ENCODE measurements around the gene SIL1. TPM values are rescaled to one million over a fixed set of nuclear protein-coding genes. Genes with fewer than 3 reads are reported as not detected.

SIL1 gene
- polyA plus RNA-seq, 2 of the 4 experiments (the other 2 are of a cell fraction): 27.6 to 45.5 TPM

DNA sequence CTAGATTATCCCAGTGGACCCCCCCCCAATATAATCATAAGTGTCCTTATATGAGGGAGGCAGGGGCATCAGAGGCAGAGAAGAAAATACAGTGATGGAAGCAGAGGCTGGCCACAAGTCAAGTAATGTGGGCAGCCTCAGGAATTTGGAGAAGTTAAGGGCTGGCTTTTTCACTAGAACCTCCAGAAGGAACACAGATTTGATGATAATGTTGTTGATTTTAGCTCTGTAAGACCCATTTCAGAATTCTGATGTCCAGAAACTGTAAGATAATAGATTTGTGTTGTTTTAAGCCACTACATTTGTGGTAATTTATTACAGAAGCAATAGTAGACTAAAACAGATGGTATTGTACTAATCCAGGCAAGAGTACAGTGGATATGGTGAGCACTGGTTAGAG lies 286.7 kb downstream of the SIL1 start:
- ChIA-PET POLR2A (no interaction called here), CTCF (no interaction called here)

DNA sequence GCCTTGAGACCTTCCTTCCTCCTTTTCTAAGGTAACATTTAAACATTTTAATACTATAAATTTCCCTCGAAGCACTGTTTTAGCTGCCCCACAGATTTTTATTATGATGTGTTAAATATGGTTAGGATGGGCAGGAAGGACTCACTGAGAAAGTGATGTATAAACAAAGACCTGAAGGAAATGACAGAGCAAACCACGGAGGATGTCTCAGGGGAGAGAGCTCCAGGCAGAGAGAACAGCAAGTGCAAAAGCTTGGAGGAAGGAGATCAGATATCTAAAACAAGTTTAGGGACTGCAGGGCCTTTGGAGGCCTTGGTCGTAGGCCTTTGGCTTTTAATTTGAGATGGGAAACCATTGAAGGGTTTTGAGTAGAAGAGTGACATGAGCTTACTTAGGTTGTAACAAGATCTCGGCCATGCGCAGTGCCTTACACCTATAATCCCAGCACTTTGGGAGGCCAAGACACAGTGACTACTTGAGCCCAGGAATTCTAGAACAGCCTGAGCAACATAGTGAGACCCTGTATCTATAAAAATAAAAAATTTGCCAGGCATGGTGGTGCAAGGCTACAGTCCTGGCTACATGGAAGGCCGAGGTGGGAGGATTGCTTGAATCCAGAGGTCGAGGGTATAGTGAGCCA lies 287.5 kb downstream of the SIL1 start:
- no peak for TF ChIP-seq JUNB (IDR thresholded peaks at IDR 0.05)
- TF ChIP-seq, protein P1, sequence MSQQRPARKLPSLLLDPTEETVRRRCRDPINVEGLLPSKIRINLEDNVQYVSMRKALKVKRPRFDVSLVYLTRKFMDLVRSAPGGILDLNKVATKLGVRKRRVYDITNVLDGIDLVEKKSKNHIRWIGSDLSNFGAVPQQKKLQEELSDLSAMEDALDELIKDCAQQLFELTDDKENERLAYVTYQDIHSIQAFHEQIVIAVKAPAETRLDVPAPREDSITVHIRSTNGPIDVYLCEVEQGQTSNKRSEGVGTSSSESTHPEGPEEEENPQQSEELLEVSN (IDR thresholded peaks at IDR 0.05; ENCODE audit: borderline replicate concordance, low read depth): no peak
- TF ChIP-seq CBX2 (IDR thresholded peaks at IDR 0.05; ENCODE audit: borderline replicate concordance, low read depth): no peak
- no peak for TF ChIP-seq FOSL2 (IDR thresholded peaks at IDR 0.05)
- no peak for TF ChIP-seq FOSL2 (CRISPR knock-in tag; IDR thresholded peaks at IDR 0.05)
- TF ChIP-seq HDAC2 (IDR thresholded peaks at IDR 0.05): no peak
- TF ChIP-seq RNF2 (IDR thresholded peaks at IDR 0.05; ENCODE audit: borderline replicate concordance, low read depth): no peak
- no peak for TF ChIP-seq POLR2AphosphoS2 (conservative IDR thresholded peaks at IDR 0.05; ENCODE audit: low read length)
- TF ChIP-seq POLR2A (IDR thresholded peaks at IDR 0.05; ENCODE audit: low read length): no peak
- no peak for TF ChIP-seq TP53 (CRISPR knock-in tag; IDR thresholded peaks at IDR 0.05)
- no peak for TF ChIP-seq CBX8 (IDR thresholded peaks at IDR 0.05)
- TF ChIP-seq SREBF2 (IDR thresholded peaks at IDR 0.05): no peak
- no peak for TF ChIP-seq NFE2L2 (conservative IDR thresholded peaks at IDR 0.05; ENCODE audit: low read length)
- TF ChIP-seq, protein P2, sequence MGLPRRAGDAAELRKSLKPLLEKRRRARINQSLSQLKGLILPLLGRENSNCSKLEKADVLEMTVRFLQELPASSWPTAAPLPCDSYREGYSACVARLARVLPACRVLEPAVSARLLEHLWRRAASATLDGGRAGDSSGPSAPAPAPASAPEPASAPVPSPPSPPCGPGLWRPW (IDR thresholded peaks at IDR 0.05): no peak
- no peak for TF ChIP-seq USF2 (IDR thresholded peaks at IDR 0.05)
- TF ChIP-seq NPAS2 (CRISPR knock-in tag; IDR thresholded peaks at IDR 0.05; ENCODE audit: borderline replicate concordance): no peak
- TF ChIP-seq BHLHE40 (IDR thresholded peaks at IDR 0.05; ENCODE audit: low read depth, low read length): no peak
- no peak for TF ChIP-seq KDM1A (IDR thresholded peaks at IDR 0.05; ENCODE audit: low read depth)
- Histone ChIP-seq H3K27ac (no peak overlapping the region), H3K4me2 (no peak overlapping the region), H3K4me3 (no peak overlapping the region), H3K9me3 (no peaks in the 10 kb centered on the region), H3K4me1 (peaks cover 6% of the 10 kb centered on the region; the same call in 2 of the 3 replicates)
- no peak for DNase-seq (ENCODE audit: low read depth in 1 of 2, low spot score in 1 of 2)
- WGBS (ENCODE audit: missing lambda C conversion rate): 93% methylated on average over 7 of the region's 7 CpGs
- no peak for ATAC-seq
- ChIA-PET POLR2A (no interaction called here), CTCF (interaction anchor here (1.0 to 1.6 kb wide), 3 partner anchors 23 to 66 kb away, joined by 3 to 7 read pairs (median 3); no protein-coding TSS in a partner anchor)
- no peak for FAIRE-seq

More for the DNA sequence above, 286.7 kb downstream of the SIL1 start:
- ATAC-seq (no peak), FAIRE-seq (no peak), DNase-seq (ENCODE audit: low read depth in 1 of 2, low spot score in 1 of 2) (no peak)
- Histone ChIP-seq H3K4me3 (no peak overlapping the region), H3K4me2 (no peak overlapping the region), H3K9me3 (no peaks in the 10 kb centered on the region), H3K4me1 (no peaks in the 10 kb centered on the region), H3K27ac (no peak overlapping the region)
- TF ChIP-seq JUNB (IDR thresholded peaks at IDR 0.05) (no peak), RAD21 (conservative IDR thresholded peaks at IDR 0.05 in 1 of 2, IDR thresholded peaks at IDR 0.05 in 1 of 2) (no peak), ZFP36 (IDR thresholded peaks at IDR 0.05; ENCODE audit: borderline replicate concordance, partially characterized antibody) (no peak), JUN (IDR thresholded peaks at IDR 0.05) (no peak), EHF (CRISPR knock-in tag; IDR thresholded peaks at IDR 0.05) (no peak), POLR2A (IDR thresholded peaks at IDR 0.05; ENCODE audit: low read length) (no peak), MAZ (IDR thresholded peaks at IDR 0.05; ENCODE audit: borderline replicate concordance, low read depth, low read length) (no peak), KDM1A (IDR thresholded peaks at IDR 0.05; ENCODE audit: low read depth) (no peak), ESRRA (IDR thresholded peaks at IDR 0.05; ENCODE audit: borderline replicate concordance, low read length) (no peak), PHF8 (IDR thresholded peaks at IDR 0.05; ENCODE audit: borderline replicate concordance, low read depth) (no peak), RFX5 (IDR thresholded peaks at IDR 0.05) (no peak), RNF2 (IDR thresholded peaks at IDR 0.05; ENCODE audit: borderline replicate concordance, low read depth) (no peak), ZSCAN20 (CRISPR knock-in tag; IDR thresholded peaks at IDR 0.05) (no peak), CBX2 (IDR thresholded peaks at IDR 0.05; ENCODE audit: borderline replicate concordance, low read depth) (no peak), SMC3 (IDR thresholded peaks at IDR 0.05) (no peak), TFCP2L1 (CRISPR knock-in tag; IDR thresholded peaks at IDR 0.05) (no peak), USF2 (IDR thresholded peaks at IDR 0.05) (no peak), GATA3 (IDR thresholded peaks at IDR 0.05; ENCODE audit: borderline replicate concordance) (no peak), HEYL (CRISPR knock-in tag; IDR thresholded peaks at IDR 0.05) (no peak)
- TF ChIP-seq, protein P2 (IDR thresholded peaks at IDR 0.05): no peak

Measured in A549 (cell line).